GM18511 (cell line): ENCODE data around the gene SIGLEC12.
"Not testable (repeated sequence)": the region's sequence is repeated elsewhere in the genome, so short reads cannot be mapped to it uniquely, and the experiment has no call there.

Source experiments
- ATAC-seq: cut with Tn5 transposase; IDR thresholded peaks from one replicate; pipeline ENCODE4 v1.9.1; 2021; ENCODE audit warnings: mild to moderate bottlenecking, moderate library complexity; ENCODE audit not compliant: unreplicated experiment

Gene SIGLEC12

GRCh38 chr19:51485960-51486660, 15.5 kb downstream of the SIGLEC12 start:
- ATAC-seq: no peak

GRCh38 chr19:51480590-51480989, 21.0 kb downstream of the SIGLEC12 start:
- ATAC-seq: no peak

- no peak for ATAC-seq
Measured at GRCh38 chr19:51479531-51480331, 21.9 kb downstream of the SIGLEC12 start.

GRCh38 chr19:51478381-51479234, 23.0 kb downstream of the SIGLEC12 start, which contains the start of gene CEACAM18:
Gene CEACAM18 (plus strand): TSS chr19:51478539.
- ATAC-seq: no peak

- no peak for ATAC-seq
Measured at GRCh38 chr19:51477344-51477743, 24.3 kb downstream of the SIGLEC12 start.

GRCh38 chr19:51476164-51476563, 25.4 kb downstream of the SIGLEC12 start:
- no peak for ATAC-seq

GRCh38 chr19:51473009-51473707, 28.4 kb downstream of the SIGLEC12 start:
- no peak for ATAC-seq

GRCh38 chr19:51472607-51473006, 29.0 kb downstream of the SIGLEC12 start:
- no peak for ATAC-seq

GRCh38 chr19:51471527-51471926, 30.1 kb downstream of the SIGLEC12 start:
- no peak for ATAC-seq

- ATAC-seq: no peak
Measured at GRCh38 chr19:51470966-51471365, 30.6 kb downstream of the SIGLEC12 start.

- ATAC-seq: no peak
Measured at GRCh38 chr19:51469629-51470028, 32.0 kb downstream of the SIGLEC12 start.

GRCh38 chr19:51469162-51469561, 32.4 kb downstream of the SIGLEC12 start:
- ATAC-seq: no peak

GRCh38 chr19:51468545-51468920, 33.1 kb downstream of the SIGLEC12 start:
- ATAC-seq: no peak

- no peak for ATAC-seq
Measured at GRCh38 chr19:51467864-51468544, 33.6 kb downstream of the SIGLEC12 start.

- ATAC-seq: no peak
Measured at GRCh38 chr19:51466723-51467122, 34.9 kb downstream of the SIGLEC12 start.

GRCh38 chr19:51463976-51464581, 37.5 kb downstream of the SIGLEC12 start:
- not testable (repeated sequence) for ATAC-seq

- ATAC-seq: no peak
Measured at GRCh38 chr19:51462681-51463080, 38.9 kb downstream of the SIGLEC12 start.

GRCh38 chr19:51462276-51462675, 39.3 kb downstream of the SIGLEC12 start:
- ATAC-seq: no peak

- no peak for ATAC-seq
Measured at GRCh38 chr19:51461723-51462161, 39.9 kb downstream of the SIGLEC12 start.
